ENCODE results near the gene COG1. TPM values are rescaled to one million over a fixed set of nuclear protein-coding genes. Genes with fewer than 3 reads are reported as not detected.
"Not testable (repeated sequence)": the region's sequence is repeated elsewhere in the genome, so short reads cannot be mapped to it uniquely, and the experiment has no call there.

The COG1 gene
- 18.0 and 22.2 TPM in 2 replicates for total RNA-seq

GRCh38 chr17:73192894-73193701 lies at the start of gene COG1:
TSS of gene COG1 (plus strand) at chr17:73193055. CDS start at chr17:73193070, 15 bp downstream.
- peak; percentile 93 for DNase-seq

- not testable (repeated sequence) for DNase-seq
Observed at GRCh38 chr17:73144209-73144608, 48.6 kb upstream of the COG1 start.

- no peak for DNase-seq
Observed at GRCh38 chr17:73145641-73146040, 47.2 kb upstream of the COG1 start.

DNA sequence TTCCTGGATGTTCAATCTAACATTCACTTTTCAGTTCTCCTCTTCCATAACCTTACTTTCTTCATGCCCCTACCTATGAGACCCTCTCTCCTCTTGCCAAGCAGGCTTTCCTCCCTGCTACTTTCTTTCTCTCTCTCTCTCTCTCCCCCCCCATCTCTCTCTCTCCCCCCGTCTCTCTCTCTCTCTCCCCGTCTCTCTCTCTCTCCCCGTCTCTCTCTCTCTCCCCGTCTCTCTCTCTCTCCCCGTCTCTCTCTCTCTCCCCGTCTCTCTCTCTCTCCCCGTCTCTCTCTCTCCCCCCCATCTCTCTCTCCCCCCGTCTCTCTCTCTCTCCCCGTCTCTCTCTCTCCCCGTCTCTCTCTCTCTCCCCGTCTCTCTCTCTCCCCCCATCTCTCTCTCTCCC lies 45.1 kb upstream of the COG1 start:
- not testable (repeated sequence) for DNase-seq

- no peak for DNase-seq
Observed at GRCh38 chr17:73148540-73149334, 44.1 kb upstream of the COG1 start.

DNA sequence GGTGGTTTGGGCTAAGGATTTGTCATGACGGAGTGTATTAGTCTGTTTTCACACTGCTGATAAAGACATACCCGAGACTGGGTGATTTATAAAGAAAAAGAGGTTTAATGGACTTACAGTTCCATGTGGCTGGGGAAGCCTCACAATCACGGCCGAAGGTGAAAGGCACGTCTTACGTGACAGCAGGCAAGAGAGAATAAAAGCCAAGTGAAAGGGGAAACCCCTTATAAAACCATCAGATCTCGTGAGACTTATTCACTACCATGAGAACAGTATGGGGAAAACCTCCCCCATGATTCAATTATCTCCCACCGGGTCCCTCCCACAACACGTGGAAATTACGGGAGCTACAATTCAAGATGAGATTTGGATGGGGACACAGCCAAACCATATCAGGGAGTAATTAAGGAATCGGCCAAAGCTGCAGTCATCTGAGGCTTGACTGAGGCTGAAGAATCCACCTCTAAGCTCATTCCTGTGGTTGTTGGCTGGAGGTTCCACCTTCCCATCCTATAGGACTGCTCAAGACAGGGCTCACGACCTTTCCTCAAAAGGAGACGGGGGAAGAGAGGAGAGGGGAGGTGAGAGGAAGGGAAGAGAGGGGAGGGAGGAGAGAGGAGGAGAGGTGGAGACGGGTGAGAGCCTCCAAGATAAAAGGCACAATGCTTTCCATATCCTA lies 42.1 kb upstream of the COG1 start:
- not testable (repeated sequence) for DNase-seq

DNA sequence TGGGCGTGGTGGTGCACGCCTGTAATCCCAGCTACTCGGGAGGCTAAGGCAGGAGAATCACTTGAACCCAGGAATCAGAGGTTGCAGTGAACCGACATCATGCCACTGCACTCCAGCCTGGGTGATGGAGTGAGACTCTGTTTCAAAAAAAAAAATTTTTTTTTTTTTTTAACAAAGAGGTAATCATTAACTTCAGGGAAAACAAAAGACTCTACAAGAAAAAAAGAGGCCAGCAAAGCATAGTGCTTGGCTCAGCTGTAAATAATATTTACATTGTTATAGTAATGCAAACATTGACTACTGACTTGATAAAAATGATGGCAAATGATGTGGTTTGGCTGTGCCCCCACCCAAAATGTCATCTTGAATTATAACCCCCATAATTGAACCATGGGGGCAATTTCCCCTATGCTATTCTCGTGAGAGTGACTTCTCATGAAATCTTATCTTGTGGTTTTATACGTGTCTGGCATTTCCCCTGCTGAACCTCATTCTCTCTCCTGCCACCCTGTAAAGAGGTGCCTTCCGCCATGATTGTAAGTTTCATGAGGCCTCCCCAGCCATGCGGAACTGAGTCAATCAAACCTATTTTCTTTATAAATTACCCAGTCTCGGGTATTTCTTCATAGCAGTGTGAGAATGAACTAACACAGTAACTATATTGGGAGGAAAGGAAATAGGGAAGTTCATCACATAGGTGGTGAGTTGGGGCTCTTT lies 40.8 kb upstream of the COG1 start:
- DNase-seq = no peak

GRCh38 chr17:73155410-73156165 lies 37.3 kb upstream of the COG1 start:
- DNase-seq = no peak

DNA sequence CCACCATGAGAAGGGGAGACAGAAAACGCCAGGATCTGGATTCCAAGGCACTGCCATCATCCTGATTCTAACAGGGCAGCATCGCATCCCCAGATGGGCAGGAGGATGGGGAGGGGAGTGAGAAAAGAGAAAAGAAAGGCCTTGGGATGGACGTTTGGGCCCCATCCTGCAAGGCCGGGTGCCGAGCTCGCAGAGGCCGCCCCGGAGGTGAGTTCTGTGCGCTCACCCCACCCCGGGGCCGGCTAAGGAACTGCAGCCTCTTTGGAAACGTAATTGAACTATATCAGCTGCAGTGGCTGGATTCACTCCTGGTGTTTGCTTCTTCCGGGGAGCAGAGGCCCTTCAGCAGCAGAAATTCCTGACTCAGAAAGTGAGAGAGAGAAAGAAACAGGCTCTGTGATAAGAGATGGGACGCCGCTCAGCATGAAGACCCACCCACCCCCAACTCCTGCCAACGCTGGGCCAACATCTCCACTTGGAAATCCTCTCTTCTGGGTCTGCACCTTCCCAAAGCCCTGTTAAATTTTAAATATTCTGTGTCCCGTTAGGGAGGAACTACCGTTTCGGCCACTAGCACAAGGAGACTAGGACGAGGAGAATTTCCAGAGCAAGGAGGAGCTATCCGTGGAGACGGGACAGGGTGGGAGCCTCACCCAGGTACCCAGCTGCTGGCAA lies 36.6 kb upstream of the COG1 start:
- DNase-seq = peak; percentile 57

- DNase-seq = no peak
Observed at GRCh38 chr17:73156887-73157520, 35.9 kb upstream of the COG1 start.

GRCh38 chr17:73157521-73157890 lies 35.3 kb upstream of the COG1 start:
- no peak for DNase-seq

DNA sequence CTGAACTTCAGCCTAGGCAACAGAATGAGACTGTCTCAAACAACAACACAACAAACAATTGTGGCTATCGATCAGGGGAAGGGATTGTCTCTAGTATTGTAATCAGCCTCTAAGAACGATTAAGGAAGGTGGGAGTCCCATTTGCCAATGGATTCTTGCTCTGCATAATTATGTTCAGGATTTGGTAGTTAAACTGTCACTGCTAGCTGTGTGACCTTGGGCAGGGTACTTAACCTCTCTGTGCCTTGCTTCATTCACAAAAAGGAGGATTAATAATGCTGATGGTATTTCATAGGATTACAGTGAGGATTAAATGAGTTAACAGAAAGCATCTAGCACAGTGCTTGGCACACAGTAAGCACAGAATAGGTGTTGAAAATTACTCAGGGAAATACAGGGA lies 34.7 kb upstream of the COG1 start:
- no peak for DNase-seq

GRCh38 chr17:73160980-73161630 lies 31.8 kb upstream of the COG1 start:
- DNase-seq = no peak

DNA sequence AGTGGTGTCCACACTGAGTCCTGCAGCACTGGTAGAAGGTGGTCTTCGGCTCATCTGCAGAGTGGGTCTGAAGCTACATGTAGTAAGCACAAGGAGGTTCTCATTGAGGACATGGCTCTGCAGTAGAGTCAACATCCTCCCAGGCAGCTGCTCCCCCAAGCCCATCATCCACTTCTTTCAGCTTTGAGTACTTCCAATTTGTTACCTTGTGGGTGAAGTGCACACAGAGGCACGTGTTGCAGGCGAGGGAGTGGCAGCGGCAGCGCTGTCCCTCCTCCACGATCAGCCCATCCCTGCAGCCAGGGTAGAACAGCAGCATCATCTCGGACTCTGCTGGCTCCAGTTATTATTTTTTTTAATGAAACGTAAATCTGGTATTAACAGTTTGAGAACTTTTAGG lies 29.8 kb upstream of the COG1 start:
- no peak for DNase-seq

DNA sequence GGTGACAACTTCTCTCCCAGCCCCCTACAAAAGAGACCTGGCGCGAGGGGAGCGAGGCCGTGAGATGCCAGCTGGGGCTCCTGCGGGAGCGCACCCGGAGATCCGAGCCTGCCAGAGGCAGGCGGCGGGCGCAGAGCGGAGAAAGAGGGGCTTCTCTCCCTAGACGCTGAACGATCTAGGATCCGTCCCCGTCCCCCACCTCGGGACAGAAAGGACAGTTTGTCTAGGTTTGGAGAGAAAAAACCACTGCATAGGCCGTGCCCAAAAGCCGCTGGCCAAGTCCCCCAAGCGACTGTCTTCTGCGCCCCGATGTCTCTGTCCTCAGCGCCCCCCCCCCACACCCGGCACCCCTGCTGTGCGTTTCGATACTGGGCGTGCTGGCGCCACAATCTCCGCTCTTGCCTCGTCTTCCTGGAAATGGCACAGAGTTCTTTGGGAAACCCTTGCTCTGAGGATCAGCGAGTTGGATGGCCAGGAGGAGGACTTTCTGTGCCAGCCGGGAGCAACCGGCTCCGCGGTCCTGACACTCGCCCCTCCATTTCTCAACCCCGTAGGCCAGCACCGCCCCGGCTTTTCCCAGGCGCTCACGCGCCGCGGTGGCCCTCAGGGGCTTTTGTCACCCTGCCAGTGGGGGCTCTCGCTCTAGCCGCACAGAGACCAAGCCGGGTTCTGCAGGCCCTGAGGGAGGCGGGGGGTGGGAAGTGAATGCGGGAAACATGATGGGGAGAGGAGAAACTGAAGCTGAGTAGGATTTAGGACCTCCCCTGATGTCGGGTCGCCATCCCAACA lies 27.0 kb upstream of the COG1 start:
- DNase-seq = no peak

DNA sequence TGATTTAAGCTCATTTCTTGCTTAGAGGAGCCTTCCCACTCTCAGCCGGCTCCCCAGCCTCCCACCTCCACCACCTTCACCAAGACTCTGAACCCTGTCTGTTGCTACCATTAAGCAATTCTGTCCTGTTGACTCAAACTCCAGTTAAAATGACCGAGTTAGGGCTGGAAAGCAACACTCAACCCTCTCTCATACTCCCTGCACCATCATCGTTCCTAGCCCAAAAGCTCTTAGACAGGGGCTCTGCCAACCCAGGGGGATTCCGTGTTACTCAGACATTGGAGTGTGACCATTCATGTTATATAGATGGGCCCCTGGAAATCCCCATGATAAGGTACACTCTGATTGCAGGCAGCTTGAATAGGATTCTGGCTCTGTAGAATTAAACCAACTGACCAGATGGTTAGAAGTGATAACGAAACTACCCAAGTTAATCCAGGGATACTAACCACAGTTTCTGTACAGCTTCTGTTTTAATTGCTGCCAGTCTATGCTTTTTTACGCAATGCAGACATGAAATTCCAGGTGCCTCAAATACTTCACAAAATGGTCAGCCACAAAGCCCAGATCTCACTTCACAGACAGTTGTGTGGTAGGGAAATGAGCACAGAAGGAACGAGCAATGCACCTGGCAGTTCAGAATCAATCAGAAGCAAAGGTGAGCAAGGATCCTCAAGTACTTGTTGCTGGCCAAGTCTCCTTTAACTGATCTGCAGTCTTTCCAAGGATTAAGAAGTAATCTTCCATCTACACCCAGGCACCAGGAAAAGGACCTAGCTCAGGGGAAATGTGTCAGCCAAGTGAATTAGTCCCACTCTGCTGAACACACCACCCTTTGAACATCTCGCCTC lies 25.9 kb upstream of the COG1 start:
- DNase-seq = no peak

- DNase-seq = no peak
Observed at GRCh38 chr17:73168667-73169066, 24.2 kb upstream of the COG1 start.

DNA sequence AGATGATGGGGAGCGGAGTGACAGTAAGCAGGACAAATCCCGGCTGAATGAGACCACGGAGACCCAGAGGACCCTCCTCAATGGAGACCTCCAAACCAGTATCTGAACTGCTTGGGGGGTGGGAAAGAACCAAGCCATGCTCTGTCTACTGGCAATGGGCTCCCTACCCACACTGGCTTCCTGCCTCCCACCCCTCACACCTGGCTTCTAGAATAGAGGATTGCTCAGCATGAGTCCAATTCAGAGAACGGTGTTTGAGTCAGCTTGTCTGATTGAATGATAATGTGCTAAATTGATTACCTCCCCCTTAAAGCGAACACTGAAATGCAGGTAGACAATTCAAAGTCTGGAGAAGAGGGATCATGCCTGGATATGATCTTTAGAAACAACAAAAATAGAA lies 22.5 kb upstream of the COG1 start:
- no peak for DNase-seq

Measured in dermis blood vessel endothelial cell (primary cell).